IPS-15b (cell line): ENCODE data around the gene RPLP1.

Experiments
- H3K27me3 ChIP-seq: one replicate; pipeline ENCODE4 v1.6.1; 2013; ENCODE audit warnings: low read length; ENCODE audit not compliant: control insufficient read depth, insufficient read depth
- H3K36me3 ChIP-seq: one replicate; pipeline ENCODE4 v1.6.1; 2013; ENCODE audit warnings: low read length; ENCODE audit not compliant: control insufficient read depth, insufficient read depth
- H3K4me1 ChIP-seq: one replicate; pipeline ENCODE4 v1.6.1; 2013; ENCODE audit warnings: mild to moderate bottlenecking, low read length; ENCODE audit not compliant: control insufficient read depth, insufficient read depth
- H3K4me3 ChIP-seq: one replicate; pipeline ENCODE4 v1.5.1; 2013; ENCODE audit warnings: low read depth, low read length
- H3K9ac ChIP-seq: one replicate; pipeline ENCODE4 v1.6.1; 2013; ENCODE audit warnings: low read depth, mild to moderate bottlenecking, low read length
- H3K9me3 ChIP-seq: one replicate; pipeline ENCODE4 v1.6.1; 2013; ENCODE audit warnings: mild to moderate bottlenecking, low read length; ENCODE audit not compliant: control insufficient read depth, insufficient read depth

Gene RPLP1

GRCh38 chr15:69452692-69453521 is at the start of gene RPLP1:
Gene RPLP1, plus strand, starts transcription at chr15:69452818. Its CDS starts 131 bp downstream, at chr15:69452949.
- no peaks in the 10 kb centered on the region for H3K27me3 ChIP-seq
- peaks cover 16% of the 10 kb centered on the region for H3K36me3 ChIP-seq
- no peaks in the 10 kb centered on the region for H3K9me3 ChIP-seq
- H3K4me3 ChIP-seq: peak within 1 kb of the TSS; percentile 65
- H3K9ac ChIP-seq: peak within 1 kb of the TSS; percentile 92
- no peaks in the 10 kb centered on the region for H3K4me1 ChIP-seq

GRCh38 chr15:69403594-69403993 is 49.0 kb upstream of the RPLP1 start:
- H3K9me3 ChIP-seq: no peaks in the 10 kb centered on the region
- H3K27me3 ChIP-seq: no peaks in the 10 kb centered on the region
- no peak overlapping the region for H3K4me3 ChIP-seq
- no peaks in the 10 kb centered on the region for H3K36me3 ChIP-seq
- no peak overlapping the region for H3K9ac ChIP-seq
- H3K4me1 ChIP-seq: no peaks in the 10 kb centered on the region

- Histone ChIP-seq H3K4me3 (no peak overlapping the region), H3K9me3 (no peaks in the 10 kb centered on the region), H3K9ac (no peak overlapping the region), H3K36me3 (no peaks in the 10 kb centered on the region), H3K27me3 (no peaks in the 10 kb centered on the region), H3K4me1 (no peaks in the 10 kb centered on the region)
Observed at GRCh38 chr15:69405110-69405509, 47.5 kb upstream of the RPLP1 start.

- Histone ChIP-seq H3K9ac (no peak overlapping the region), H3K4me1 (no peaks in the 10 kb centered on the region), H3K27me3 (no peaks in the 10 kb centered on the region), H3K9me3 (no peaks in the 10 kb centered on the region), H3K36me3 (no peaks in the 10 kb centered on the region), H3K4me3 (no peak overlapping the region)
Observed at GRCh38 chr15:69407719-69408400, 44.8 kb upstream of the RPLP1 start.

- H3K27me3 ChIP-seq: no peaks in the 10 kb centered on the region
- no peaks in the 10 kb centered on the region for H3K36me3 ChIP-seq
- no peaks in the 10 kb centered on the region for H3K4me1 ChIP-seq
- no peak overlapping the region for H3K9ac ChIP-seq
- no peak overlapping the region for H3K4me3 ChIP-seq
- no peaks in the 10 kb centered on the region for H3K9me3 ChIP-seq
Observed at GRCh38 chr15:69408841-69409240, 43.8 kb upstream of the RPLP1 start.

GRCh38 chr15:69410248-69410874 is 42.3 kb upstream of the RPLP1 start:
- H3K9me3 ChIP-seq: no peaks in the 10 kb centered on the region
- no peak overlapping the region for H3K4me3 ChIP-seq
- no peak overlapping the region for H3K9ac ChIP-seq
- no peaks in the 10 kb centered on the region for H3K4me1 ChIP-seq
- no peaks in the 10 kb centered on the region for H3K27me3 ChIP-seq
- no peaks in the 10 kb centered on the region for H3K36me3 ChIP-seq

GRCh38 chr15:69412274-69412673 is 40.3 kb upstream of the RPLP1 start:
- Histone ChIP-seq H3K36me3 (no peaks in the 10 kb centered on the region), H3K4me3 (no peak overlapping the region)

GRCh38 chr15:69412701-69413100 is 39.9 kb upstream of the RPLP1 start:
- Histone ChIP-seq H3K36me3 (no peaks in the 10 kb centered on the region), H3K27me3 (no peaks in the 10 kb centered on the region), H3K4me3 (no peak overlapping the region), H3K9me3 (no peaks in the 10 kb centered on the region), H3K4me1 (no peaks in the 10 kb centered on the region), H3K9ac (no peak overlapping the region)

More at GRCh38 chr15:69412274-69412673, 40.3 kb upstream of the RPLP1 start:
- Histone ChIP-seq H3K4me1 (no peaks in the 10 kb centered on the region), H3K27me3 (no peaks in the 10 kb centered on the region), H3K9me3 (no peaks in the 10 kb centered on the region), H3K9ac (no peak overlapping the region)

- H3K4me1 ChIP-seq: no peaks in the 10 kb centered on the region
- peak within 1 kb of the TSS; percentile 97 for H3K4me3 ChIP-seq
- no peaks in the 10 kb centered on the region for H3K9me3 ChIP-seq
- H3K9ac ChIP-seq: peak within 1 kb of the TSS; percentile 67
- peaks cover 2% of the 10 kb centered on the region for H3K36me3 ChIP-seq
- no peaks in the 10 kb centered on the region for H3K27me3 ChIP-seq
Observed at GRCh38 chr15:69413822-69414700, 38.6 kb upstream of the RPLP1 start, which contains the start of gene KIF23. Gene KIF23, plus strand, starts transcription at chr15:69414349. Its CDS starts 117 bp downstream, at chr15:69414466.

- Histone ChIP-seq H3K4me3 (peak overlapping the region; percentile 97), H3K36me3 (peaks cover 2% of the 10 kb centered on the region), H3K27me3 (no peaks in the 10 kb centered on the region), H3K4me1 (no peaks in the 10 kb centered on the region), H3K9me3 (no peaks in the 10 kb centered on the region), H3K9ac (peak overlapping the region; percentile 67)
Observed at GRCh38 chr15:69414701-69415167, 37.9 kb upstream of the RPLP1 start.

GRCh38 chr15:69415381-69415780 is 37.2 kb upstream of the RPLP1 start:
- H3K9ac ChIP-seq: no peak overlapping the region

More at GRCh38 chr15:69415381-69415780, 37.2 kb upstream of the RPLP1 start:
- Histone ChIP-seq H3K4me3 (peak overlapping the region; percentile 97), H3K36me3 (peaks cover 2% of the 10 kb centered on the region), H3K27me3 (no peaks in the 10 kb centered on the region), H3K4me1 (no peaks in the 10 kb centered on the region), H3K9me3 (no peaks in the 10 kb centered on the region)
